AG04450 (cell line): ENCODE results near the gene FOLR2. TPM values are rescaled to one million over a fixed set of nuclear protein-coding genes. Genes with fewer than 3 reads are reported as not detected.

ENCODE experiments used
- CTCF ChIA-PET: fragments of 300-600, 350-600 bp; formaldehyde crosslinking; extraction: SDS; loops from one replicate; lab custom pipeline; 2022; ENCODE audit warnings: antibody characterized with exemption, inconsistent platforms; lab: Charles Lee
- POLR2A ChIA-PET: fragments of 350-600 bp; formaldehyde crosslinking; extraction: SDS; loops from one replicate; lab custom pipeline; 2021; ENCODE audit warnings: antibody characterized with exemption, inconsistent platforms; lab: Yijun Ruan, JAX
- DNase-seq: peaks from one replicate; pipeline ENCODE4 v3.0.0-alpha.2; 2011; ENCODE audit warnings: low read depth, low spot score
- H3K27ac ChIP-seq: one replicate; pipeline ENCODE4 v1.5.1; 2012; ENCODE audit warnings: low read depth, low read length, control low read depth
- H3K27me3 ChIP-seq: one replicate; pipeline ENCODE4 v1.6.0; 2012; ENCODE audit warnings: low read length; ENCODE audit not compliant: control insufficient read depth, insufficient read depth
- H3K4me3 ChIP-seq: 2 replicates; pipeline ENCODE4 v1.5.1; 2011; ENCODE audit warnings: mild to moderate bottlenecking, low read depth, low read length, control low read depth
- H3K9me3 ChIP-seq: 2 replicates; pipeline ENCODE4 v1.5.1; 2012; ENCODE audit warnings: low read length; ENCODE audit not compliant: control insufficient read depth, insufficient read depth
- polyA plus RNA-seq: library from polyadenylated mRNA; depleted of rRNA; stranded (reverse); fragments of >200 nt; gene quantifications from 2 replicates; pipeline ENCODE4 v1.2.3, GENCODE V29; 2011
- TF ChIP-seq, protein P1 (sequence below): IDR thresholded peaks from 2 replicates; pipeline ENCODE4 v1.5.1; 2011; ENCODE audit warnings: low read depth, low read length, control low read depth, inconsistent platforms

FOLR2 gene
- polyA plus RNA-seq, 1 experiment: not detected

DNA sequence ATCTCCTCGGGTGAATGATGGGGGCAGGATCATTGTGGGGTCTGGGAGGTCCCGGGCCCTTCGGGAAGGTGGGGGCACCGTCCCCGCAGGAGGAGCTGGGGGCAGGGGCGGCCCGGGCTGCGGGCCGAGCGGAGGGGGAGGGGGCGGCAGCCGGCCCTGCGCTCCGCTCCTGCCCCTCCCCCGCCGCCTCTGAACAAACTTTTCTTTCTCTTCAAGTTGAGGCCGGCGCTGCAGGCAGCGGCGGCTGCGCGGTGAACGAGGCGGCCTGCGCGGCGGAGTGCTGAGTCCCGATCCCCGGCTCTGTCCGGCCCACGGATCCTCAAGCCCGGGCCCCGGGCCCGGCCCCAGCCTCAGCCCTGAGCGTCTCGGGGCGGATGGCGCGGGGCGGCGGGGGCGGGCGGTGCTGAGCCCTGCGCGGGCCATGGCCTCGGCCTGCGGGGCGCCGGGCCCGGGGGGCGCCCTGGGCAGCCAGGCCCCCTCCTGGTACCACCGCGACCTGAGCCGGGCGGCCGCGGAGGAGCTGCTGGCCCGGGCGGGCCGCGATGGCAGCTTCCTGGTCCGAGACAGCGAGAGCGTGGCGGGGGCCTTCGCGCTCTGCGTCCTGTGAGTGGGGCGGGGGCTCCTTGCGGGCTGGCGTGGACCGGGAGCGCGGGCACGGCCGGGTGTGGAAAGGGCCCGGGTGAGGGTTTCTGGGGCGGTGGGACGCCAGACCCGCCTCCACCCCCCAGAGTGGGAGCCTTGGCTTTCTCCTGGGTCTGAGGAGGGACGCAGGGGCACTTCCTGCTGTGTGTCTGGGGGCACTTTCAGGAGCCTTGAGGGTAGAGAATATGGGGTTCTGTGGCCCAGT lies 8.2 kb downstream of the FOLR2 start, which contains the start of gene INPPL1:
Gene INPPL1, plus strand, starts transcription at position 204 of the 847 bp plus-strand sequence. Its CDS starts 218 bp downstream, at position 422.
- no peak for DNase-seq

DNA sequence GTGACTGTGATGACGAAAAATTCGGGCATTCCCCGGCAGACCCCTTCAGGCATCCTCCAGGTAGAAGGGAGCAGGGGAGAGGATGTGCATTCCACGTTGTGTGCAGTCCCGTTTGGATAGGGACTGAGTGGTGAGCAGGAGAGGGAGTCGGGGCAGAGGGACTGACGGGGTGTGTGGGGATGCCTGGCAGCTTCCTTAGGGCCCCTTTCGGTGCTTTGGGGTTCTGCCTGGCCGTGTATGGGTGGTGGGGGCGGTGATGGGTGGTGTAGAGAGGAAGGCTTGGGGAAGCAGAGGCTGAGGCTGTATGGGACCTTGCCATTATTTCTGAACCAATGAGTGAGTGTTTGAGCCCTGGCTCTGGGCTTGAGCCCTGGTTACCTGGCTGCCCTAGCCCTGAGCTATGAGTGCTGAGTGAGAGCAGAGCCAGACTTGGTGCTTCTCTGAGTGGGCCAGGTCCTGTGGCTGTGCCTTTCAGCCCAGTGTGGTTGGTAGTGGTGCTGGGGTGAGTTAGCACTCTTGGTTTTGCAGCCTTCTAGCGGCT lies 8.9 kb downstream of the FOLR2 start:
- no peaks in the 10 kb centered on the region; the same call in 1 of the 2 replicates for H3K9me3 ChIP-seq
- ChIA-PET POLR2A (interaction anchor here (0.5 to 1.5 kb wide), 3 partner anchors 200 to 402 kb away, joined by 3 to 5 read pairs (median 3); no protein-coding TSS in a partner anchor), CTCF (interaction anchor here (0.8 to 1.6 kb wide), 3 partner anchors 42 to 206 kb away, joined by 3 to 6 read pairs (median 4); no protein-coding TSS in a partner anchor)
- peak overlapping the region; percentile 83 for H3K4me3 ChIP-seq
- no peak for DNase-seq
- TF ChIP-seq, protein P1, sequence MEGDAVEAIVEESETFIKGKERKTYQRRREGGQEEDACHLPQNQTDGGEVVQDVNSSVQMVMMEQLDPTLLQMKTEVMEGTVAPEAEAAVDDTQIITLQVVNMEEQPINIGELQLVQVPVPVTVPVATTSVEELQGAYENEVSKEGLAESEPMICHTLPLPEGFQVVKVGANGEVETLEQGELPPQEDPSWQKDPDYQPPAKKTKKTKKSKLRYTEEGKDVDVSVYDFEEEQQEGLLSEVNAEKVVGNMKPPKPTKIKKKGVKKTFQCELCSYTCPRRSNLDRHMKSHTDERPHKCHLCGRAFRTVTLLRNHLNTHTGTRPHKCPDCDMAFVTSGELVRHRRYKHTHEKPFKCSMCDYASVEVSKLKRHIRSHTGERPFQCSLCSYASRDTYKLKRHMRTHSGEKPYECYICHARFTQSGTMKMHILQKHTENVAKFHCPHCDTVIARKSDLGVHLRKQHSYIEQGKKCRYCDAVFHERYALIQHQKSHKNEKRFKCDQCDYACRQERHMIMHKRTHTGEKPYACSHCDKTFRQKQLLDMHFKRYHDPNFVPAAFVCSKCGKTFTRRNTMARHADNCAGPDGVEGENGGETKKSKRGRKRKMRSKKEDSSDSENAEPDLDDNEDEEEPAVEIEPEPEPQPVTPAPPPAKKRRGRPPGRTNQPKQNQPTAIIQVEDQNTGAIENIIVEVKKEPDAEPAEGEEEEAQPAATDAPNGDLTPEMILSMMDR: no peak
- H3K27me3 ChIP-seq: no peaks in the 10 kb centered on the region
- H3K27ac ChIP-seq: peak overlapping the region; percentile 21

More for the DNA sequence above, 8.2 kb downstream of the FOLR2 start, which contains the start of gene INPPL1:
- H3K27ac ChIP-seq: peak within 1 kb of the TSS; percentile 73
- H3K27me3 ChIP-seq: no peaks in the 10 kb centered on the region
- H3K9me3 ChIP-seq: no peaks in the 10 kb centered on the region; the same call in 1 of the 2 replicates
- peak within 1 kb of the TSS; percentile 83 for H3K4me3 ChIP-seq
- TF ChIP-seq, protein P1: no peak
- CTCF ChIA-PET: interaction anchor here (0.8 to 1.6 kb wide), 3 partner anchors 41 to 206 kb away, joined by 3 to 6 read pairs (median 4); no protein-coding TSS in a partner anchor
- POLR2A ChIA-PET: interaction anchor here (0.5 to 2.3 kb wide), 5 partner anchors 13 to 402 kb away, joined by 3 to 10 read pairs (median 3); partner anchors contain the start of gene ANAPC15

DNA sequence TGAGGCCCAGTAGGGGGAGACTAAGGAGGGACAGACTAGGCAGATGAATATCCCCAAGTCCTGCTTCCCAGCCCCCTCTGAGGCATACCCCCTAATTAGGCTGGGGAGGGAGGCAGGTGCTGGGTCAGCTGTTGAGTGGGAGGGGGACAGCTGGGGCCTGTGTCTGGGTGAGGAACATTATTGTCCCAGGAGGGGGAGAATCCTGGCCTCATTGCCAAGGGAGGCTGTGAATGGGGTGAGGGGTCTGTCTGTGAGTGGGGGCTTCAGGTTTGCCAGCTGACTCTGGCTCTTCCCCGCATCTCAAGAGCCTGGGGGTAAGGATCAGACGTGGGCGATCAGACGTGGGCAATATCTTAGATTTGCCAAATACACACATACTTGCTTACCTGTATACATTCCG lies 10.1 kb downstream of the FOLR2 start:
- TF ChIP-seq, protein P1: no peak
- Histone ChIP-seq H3K27me3 (no peaks in the 10 kb centered on the region), H3K4me3 (no peak overlapping the region), H3K27ac (no peak overlapping the region), H3K9me3 (no peaks in the 10 kb centered on the region; the same call in 1 of the 2 replicates)
- CTCF ChIA-PET: interaction anchor here (1.6 to 2.4 kb wide), 2 partner anchors 202 to 204 kb away, joined by 6 to 9 read pairs; no protein-coding TSS in a partner anchor
- no peak for DNase-seq
- POLR2A ChIA-PET: interaction anchor here (0.7 kb wide), 1 partner anchor 185 kb away, joined by 9 read pairs; no protein-coding TSS in a partner anchor

DNA sequence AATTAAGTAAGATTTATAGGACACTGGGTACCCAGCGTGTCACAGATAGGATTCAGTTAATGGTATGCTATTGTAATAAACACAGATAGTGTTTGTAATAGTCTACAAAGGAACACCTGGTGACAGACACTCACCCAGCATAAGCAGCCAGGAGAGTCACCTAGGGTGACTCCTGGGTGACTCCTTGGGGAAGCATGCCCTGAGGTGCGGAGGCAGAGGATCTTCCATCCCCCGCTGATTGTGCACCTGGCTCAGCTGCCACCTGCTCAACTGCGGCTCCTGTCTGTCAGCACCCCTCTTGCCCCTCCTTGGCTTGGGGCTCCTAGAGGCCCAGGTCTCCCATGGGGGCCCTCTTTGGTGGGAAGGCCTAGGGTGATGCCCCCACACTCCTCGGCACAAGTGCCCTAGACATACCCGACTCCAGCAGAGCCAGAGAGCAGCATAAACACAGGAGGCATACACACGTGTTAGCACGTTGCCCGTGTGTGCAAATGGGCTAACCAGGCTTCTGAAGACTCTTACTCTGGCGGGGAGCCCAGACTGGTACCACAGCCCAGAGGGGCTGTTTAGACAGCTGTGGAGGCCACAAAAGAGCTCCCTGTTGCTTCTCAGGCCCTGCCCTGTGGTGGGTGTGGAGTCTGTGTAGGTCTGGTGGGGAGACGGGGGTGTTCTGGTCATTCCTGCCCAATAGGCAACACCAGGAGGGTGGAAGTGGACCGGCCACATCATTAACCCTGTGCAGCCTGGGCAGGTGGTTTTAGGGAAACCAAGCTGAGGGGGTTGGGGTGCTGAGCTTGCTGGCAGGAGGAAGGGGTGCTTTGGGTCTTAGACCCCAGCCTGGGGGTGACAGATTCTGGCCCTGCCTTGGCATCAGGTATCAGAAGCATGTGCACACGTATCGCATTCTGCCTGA lies 11.0 kb downstream of the FOLR2 start:
- Histone ChIP-seq H3K4me3 (0 out of 2 replicates have a peak overlapping the region, but pooled peaks have one; percentile 4), H3K27ac (no peak overlapping the region), H3K9me3 (no peaks in the 10 kb centered on the region; the same call in 1 of the 2 replicates), H3K27me3 (no peaks in the 10 kb centered on the region)
- TF ChIP-seq, protein P1: no peak
- CTCF ChIA-PET: interaction anchor here (1.0 to 2.4 kb wide), 3 partner anchors 10 to 249 kb away, joined by 3 to 9 read pairs (median 9); no protein-coding TSS in a partner anchor
- no peak for DNase-seq
- POLR2A ChIA-PET: no interaction called here
